Breast epithelium (tissue), 4 donors: ENCODE results near the gene GRIA4. TPM values are rescaled to one million over a fixed set of nuclear protein-coding genes. Genes with fewer than 3 reads are reported as not detected.

ENCODE experiments used
- DNase-seq, 2 donors: peaks; one replicate each; pipeline ENCODE4 v3.0.0-alpha.2; 2019; ENCODE audit warnings: low spot score in 2 of 2
- H3K27ac ChIP-seq, 2 donors: fragments of 200-600 bp; sonication (generic) in 1 of 2; one replicate each; pipeline ENCODE4 v1.5.1; 2016 to 2019; ENCODE audit warnings: mild to moderate bottlenecking in 1 of 2
- H3K27me3 ChIP-seq, 2 donors: fragments of 200-600 bp; sonication (generic) in 1 of 2; one replicate each; pipeline versions ENCODE4 v1.5.1 to v1.6.0; 2017 to 2019; ENCODE audit warnings: control low read depth in 1 of 2, mild to moderate bottlenecking in 1 of 2
- H3K36me3 ChIP-seq: fragments of 200-600 bp; one replicate; pipeline ENCODE4 v1.5.1; 2019
- H3K4me1 ChIP-seq, 2 donors: fragments of 200-600 bp; sonication (generic); one replicate each; pipeline ENCODE4 v1.5.1; 2016 to 2019; ENCODE audit warnings: control low read depth in 1 of 2
- H3K4me3 ChIP-seq, 3 donors: fragments of 200-600 bp; sonication (generic); 1 replicate in 2 of 3; 2 replicates in 1 of 3; pipeline ENCODE4 v1.5.1; 2016 to 2019; ENCODE audit warnings: mild to moderate bottlenecking in 3 of 3, moderate library complexity in 2 of 3
- H3K9me3 ChIP-seq, 2 donors: fragments of 200-600 bp; sonication (generic) in 1 of 2; one replicate each; pipeline ENCODE4 v1.5.1; 2016 to 2019; ENCODE audit warnings: control low read depth in 1 of 2
- POLR2A ChIP-seq: fragments of 450-650 bp; IDR thresholded peaks from one replicate; pipeline ENCODE4 v1.6.1; 2016; ENCODE audit warnings: antibody characterized with exemption, mild to moderate bottlenecking, moderate library complexity
- POLR2AphosphoS5 ChIP-seq, 3 donors: sonication (generic); formaldehyde crosslinking; IDR thresholded peaks; one replicate each; pipeline ENCODE4 v1.6.1; 2017; ENCODE audit warnings: antibody characterized with exemption in 3 of 3
- intact Hi-C: fragments of 100-400 bp; cut with DNase I; formaldehyde crosslinking; loops from one replicate; pipeline ENCODE4 v1.15.1; 2023; ENCODE audit warnings: low total_unique reads
- total RNA-seq, 3 donors: library from RNA; depleted of rRNA; stranded (reverse); fragments of >200 nt; gene quantifications; one replicate each; pipeline ENCODE4 v1.1.0, GENCODE V29; 2016
- TF ChIP-seq, protein P1 (sequence below), 3 donors: fragments of 450-650 bp; IDR thresholded peaks; one replicate each; pipeline ENCODE4 v1.5.1; 2016 to 2017; ENCODE audit warnings: antibody characterized with exemption in 3 of 3, mild to moderate bottlenecking in 3 of 3, moderate library complexity in 3 of 3

GRIA4 gene
- total RNA-seq, 3 donors from 2014 or later: 14.1 to 27.7 TPM; not detected in 1

- Histone ChIP-seq H3K27ac (no peak overlapping the region), H3K27me3 (no peaks in the 10 kb centered on the region), H3K9me3 (no peaks in the 10 kb centered on the region), H3K4me3 (no peak overlapping the region), H3K36me3 (no peaks in the 10 kb centered on the region), H3K4me1 (no peaks in the 10 kb centered on the region)
- TF ChIP-seq POLR2AphosphoS5 (IDR thresholded peaks at IDR 0.05) (no peak), POLR2A (no peak)
- TF ChIP-seq, protein P1, sequence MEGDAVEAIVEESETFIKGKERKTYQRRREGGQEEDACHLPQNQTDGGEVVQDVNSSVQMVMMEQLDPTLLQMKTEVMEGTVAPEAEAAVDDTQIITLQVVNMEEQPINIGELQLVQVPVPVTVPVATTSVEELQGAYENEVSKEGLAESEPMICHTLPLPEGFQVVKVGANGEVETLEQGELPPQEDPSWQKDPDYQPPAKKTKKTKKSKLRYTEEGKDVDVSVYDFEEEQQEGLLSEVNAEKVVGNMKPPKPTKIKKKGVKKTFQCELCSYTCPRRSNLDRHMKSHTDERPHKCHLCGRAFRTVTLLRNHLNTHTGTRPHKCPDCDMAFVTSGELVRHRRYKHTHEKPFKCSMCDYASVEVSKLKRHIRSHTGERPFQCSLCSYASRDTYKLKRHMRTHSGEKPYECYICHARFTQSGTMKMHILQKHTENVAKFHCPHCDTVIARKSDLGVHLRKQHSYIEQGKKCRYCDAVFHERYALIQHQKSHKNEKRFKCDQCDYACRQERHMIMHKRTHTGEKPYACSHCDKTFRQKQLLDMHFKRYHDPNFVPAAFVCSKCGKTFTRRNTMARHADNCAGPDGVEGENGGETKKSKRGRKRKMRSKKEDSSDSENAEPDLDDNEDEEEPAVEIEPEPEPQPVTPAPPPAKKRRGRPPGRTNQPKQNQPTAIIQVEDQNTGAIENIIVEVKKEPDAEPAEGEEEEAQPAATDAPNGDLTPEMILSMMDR (IDR thresholded peaks at IDR 0.05): no peak
- intact Hi-C loops: no loop called here
- DNase-seq: no peak
These were observed 27.4 kb upstream of the GRIA4 start for GRCh38 chr11:105582497-105582896.

DNA sequence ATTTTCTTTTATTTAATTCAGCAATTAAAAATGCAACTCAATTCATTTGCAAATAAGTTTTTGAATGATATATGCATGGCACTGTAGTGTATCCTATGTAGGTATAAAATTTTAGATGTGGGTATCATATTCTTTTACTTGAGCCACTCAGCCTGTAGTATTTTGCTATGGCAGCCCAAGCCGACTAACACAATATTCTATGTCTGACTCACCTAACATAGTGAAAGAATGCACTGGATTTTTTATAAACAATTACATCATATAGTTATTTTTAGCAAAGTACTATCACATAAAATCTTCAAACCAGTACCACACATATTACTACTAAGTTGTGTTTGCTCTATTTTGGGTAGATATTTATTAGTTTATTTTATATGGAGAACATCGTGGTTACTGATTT lies 21.9 kb upstream of the GRIA4 start:
- DNase-seq: no peak
- H3K27me3 ChIP-seq: no peaks in the 10 kb centered on the region
- no peaks in the 10 kb centered on the region for H3K9me3 ChIP-seq
- H3K4me1 ChIP-seq: no peaks in the 10 kb centered on the region
- H3K4me3 ChIP-seq: no peak overlapping the region
- intact Hi-C loops: no loop called here
- TF ChIP-seq, protein P1 (IDR thresholded peaks at IDR 0.05): no peak
- TF ChIP-seq POLR2A: no peak
- TF ChIP-seq POLR2AphosphoS5 (IDR thresholded peaks at IDR 0.05): no peak
- no peak overlapping the region for H3K27ac ChIP-seq
- no peaks in the 10 kb centered on the region for H3K36me3 ChIP-seq

DNA sequence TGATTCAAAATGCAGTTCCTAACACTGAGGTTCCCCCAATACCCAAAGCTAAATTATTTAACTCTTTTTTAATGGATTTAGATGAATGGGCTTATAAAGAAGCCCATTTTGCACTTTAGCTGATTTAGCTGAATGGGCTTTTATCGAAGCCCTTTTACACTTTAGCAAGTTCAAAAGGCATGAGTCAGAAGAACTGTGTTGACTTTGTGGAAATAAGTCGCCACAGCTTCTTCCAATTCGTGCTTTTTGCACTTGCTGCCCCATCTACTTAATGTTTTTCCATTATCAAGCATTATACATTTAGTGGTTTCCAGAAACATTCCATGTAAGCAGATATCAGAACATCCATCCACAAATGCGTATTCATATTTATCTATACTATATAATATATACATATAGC lies 20.5 kb upstream of the GRIA4 start:
- H3K9me3 ChIP-seq: no peaks in the 10 kb centered on the region
- H3K27me3 ChIP-seq: no peaks in the 10 kb centered on the region
- no peak overlapping the region for H3K4me3 ChIP-seq
- intact Hi-C loops: no loop called here
- DNase-seq: no peak
- no peaks in the 10 kb centered on the region for H3K4me1 ChIP-seq
- no peak for TF ChIP-seq POLR2A
- TF ChIP-seq, protein P1 (IDR thresholded peaks at IDR 0.05): no peak
- no peak for TF ChIP-seq POLR2AphosphoS5 (IDR thresholded peaks at IDR 0.05)
- H3K36me3 ChIP-seq: no peaks in the 10 kb centered on the region
- no peak overlapping the region for H3K27ac ChIP-seq

DNA sequence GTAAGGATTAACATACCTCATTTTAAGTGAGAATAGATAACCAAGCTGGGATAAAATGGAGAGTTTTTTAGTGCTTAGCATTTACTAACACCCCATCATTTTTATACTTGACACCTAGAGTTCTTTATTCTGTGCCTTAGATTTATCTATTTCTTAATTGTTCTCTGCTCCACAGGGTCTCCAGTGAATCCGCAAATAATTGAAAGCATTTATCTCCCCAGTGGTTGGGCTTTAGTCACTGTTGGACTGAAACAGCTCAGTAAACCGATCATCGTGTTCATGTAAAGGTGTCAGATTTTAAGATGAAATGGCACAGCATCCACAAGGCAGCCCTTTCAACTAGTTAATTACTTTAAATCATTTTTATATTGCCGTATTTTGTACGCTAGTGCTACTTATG lies 17.8 kb upstream of the GRIA4 start:
- no peaks in the 10 kb centered on the region for H3K27me3 ChIP-seq
- no peak overlapping the region for H3K27ac ChIP-seq
- H3K4me3 ChIP-seq: no peak overlapping the region
- H3K4me1 ChIP-seq: no peaks in the 10 kb centered on the region
- TF ChIP-seq, protein P1 (IDR thresholded peaks at IDR 0.05): no peak
- no peak for TF ChIP-seq POLR2AphosphoS5 (IDR thresholded peaks at IDR 0.05)
- no peak for TF ChIP-seq POLR2A
- no peaks in the 10 kb centered on the region for H3K9me3 ChIP-seq
- intact Hi-C loops: no loop called here
- no peak for DNase-seq
- H3K36me3 ChIP-seq: no peaks in the 10 kb centered on the region

DNA sequence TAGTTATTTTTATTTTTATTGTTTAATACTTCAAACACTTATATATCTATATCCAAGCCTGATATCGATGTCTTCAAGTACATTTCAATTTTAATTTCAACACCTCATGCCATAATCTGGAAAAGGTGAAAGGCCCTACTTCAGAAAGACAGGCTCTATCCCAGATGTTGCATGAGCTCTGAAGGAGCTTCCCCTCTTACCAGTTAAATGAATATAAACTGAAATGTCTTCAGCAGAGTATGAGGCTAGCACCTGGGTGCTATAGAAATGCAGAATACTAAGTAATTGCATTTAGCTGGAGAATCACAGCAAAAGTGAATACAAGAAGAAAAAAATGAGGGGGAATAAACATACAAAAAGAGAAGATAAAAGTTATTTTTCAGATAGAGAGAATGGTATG lies 11.5 kb upstream of the GRIA4 start:
- Histone ChIP-seq H3K4me3 (no peak overlapping the region), H3K9me3 (no peaks in the 10 kb centered on the region), H3K36me3 (no peaks in the 10 kb centered on the region), H3K27ac (no peak overlapping the region), H3K4me1 (no peaks in the 10 kb centered on the region), H3K27me3 (no peaks in the 10 kb centered on the region)
- no peak for DNase-seq
- TF ChIP-seq POLR2AphosphoS5 (IDR thresholded peaks at IDR 0.05) (no peak), POLR2A (no peak)
- TF ChIP-seq, protein P1 (IDR thresholded peaks at IDR 0.05): no peak
- intact Hi-C loops: no loop called here
